ENCODE results near the gene MPDU1.
A peak's percentile ranks its signal among the peaks of the same experiment; 100 is the strongest.

MPDU1 gene

DNA sequence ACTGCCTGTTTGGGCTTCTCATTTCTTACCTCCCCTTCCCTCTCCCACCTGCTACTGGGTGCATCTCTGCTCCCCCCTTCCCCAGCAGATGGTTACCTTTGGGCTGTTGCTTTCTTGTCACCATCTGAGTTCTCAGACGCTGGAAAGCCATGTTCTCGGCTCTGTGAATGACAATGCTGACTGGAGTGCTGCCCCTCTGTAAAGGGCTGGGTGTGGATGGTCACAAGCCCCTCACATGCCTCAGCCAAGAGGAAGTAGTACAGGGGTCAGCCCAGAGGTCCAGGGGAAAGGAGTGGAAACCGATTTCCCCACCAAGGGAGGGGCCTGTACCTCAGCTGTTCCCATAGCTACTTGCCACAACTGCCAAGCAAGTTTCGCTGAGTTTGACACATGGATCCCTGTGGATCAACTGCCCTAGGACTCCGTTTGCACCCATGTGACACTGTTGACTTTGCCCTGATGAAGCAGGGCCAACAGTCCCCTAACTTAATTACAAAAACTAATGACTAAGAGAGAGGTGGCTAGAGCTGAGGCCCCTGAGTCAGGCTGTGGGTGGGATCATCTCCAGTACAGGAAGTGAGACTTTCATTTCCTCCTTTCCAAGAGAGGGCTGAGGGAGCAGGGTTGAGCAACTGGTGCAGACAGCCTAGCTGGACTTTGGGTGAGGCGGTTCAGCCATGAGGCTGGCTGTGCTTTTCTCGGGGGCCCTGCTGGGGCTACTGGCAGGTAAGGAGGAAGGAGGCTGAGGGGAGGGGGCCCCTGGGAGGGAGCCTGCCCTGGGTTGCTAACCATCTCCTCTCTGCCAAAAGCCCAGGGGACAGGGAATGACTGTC, 4.4 kb upstream of the MPDU1 start, which contains the start of gene CD68:
CD68 (plus strand) TSS at position 638 of the 833 bp plus-strand sequence; CDS start at position 678, 40 bp downstream.
- TF ChIP-seq, protein P1, sequence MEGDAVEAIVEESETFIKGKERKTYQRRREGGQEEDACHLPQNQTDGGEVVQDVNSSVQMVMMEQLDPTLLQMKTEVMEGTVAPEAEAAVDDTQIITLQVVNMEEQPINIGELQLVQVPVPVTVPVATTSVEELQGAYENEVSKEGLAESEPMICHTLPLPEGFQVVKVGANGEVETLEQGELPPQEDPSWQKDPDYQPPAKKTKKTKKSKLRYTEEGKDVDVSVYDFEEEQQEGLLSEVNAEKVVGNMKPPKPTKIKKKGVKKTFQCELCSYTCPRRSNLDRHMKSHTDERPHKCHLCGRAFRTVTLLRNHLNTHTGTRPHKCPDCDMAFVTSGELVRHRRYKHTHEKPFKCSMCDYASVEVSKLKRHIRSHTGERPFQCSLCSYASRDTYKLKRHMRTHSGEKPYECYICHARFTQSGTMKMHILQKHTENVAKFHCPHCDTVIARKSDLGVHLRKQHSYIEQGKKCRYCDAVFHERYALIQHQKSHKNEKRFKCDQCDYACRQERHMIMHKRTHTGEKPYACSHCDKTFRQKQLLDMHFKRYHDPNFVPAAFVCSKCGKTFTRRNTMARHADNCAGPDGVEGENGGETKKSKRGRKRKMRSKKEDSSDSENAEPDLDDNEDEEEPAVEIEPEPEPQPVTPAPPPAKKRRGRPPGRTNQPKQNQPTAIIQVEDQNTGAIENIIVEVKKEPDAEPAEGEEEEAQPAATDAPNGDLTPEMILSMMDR (conservative IDR thresholded peaks at IDR 0.05; ENCODE audit: low read depth, low read length), result no peak
- H2AFZ ChIP-seq (ENCODE audit: low read depth), result no peak within 1 kb of the TSS
- no peak within 1 kb of the TSS for H3K4me3 ChIP-seq (IDR thresholded peaks at IDR 0.05; ENCODE audit: insufficient read depth, low read depth, low read length)
- H3K9ac ChIP-seq, result no peak within 1 kb of the TSS
- peak within 1 kb of the TSS; percentile 46; the same call in 1 of the 2 replicates for H3K27ac ChIP-seq
- H3K36me3 ChIP-seq (ENCODE audit: insufficient read depth), result no peaks in the 10 kb centered on the region
- H3K4me1 ChIP-seq (ENCODE audit: low read depth, poor library complexity, severe bottlenecking), result peaks cover 22% of the 10 kb centered on the region
- H4K20me1 ChIP-seq (ENCODE audit: insufficient read depth), result no peaks in the 10 kb centered on the region
- no peak within 1 kb of the TSS for H3K4me2 ChIP-seq
- H3K27me3 ChIP-seq (ENCODE audit: insufficient read depth, low read depth), result no peaks in the 10 kb centered on the region
- peaks cover 17% of the 10 kb centered on the region for H3K79me2 ChIP-seq (ENCODE audit: insufficient read depth, low read depth)

DNA sequence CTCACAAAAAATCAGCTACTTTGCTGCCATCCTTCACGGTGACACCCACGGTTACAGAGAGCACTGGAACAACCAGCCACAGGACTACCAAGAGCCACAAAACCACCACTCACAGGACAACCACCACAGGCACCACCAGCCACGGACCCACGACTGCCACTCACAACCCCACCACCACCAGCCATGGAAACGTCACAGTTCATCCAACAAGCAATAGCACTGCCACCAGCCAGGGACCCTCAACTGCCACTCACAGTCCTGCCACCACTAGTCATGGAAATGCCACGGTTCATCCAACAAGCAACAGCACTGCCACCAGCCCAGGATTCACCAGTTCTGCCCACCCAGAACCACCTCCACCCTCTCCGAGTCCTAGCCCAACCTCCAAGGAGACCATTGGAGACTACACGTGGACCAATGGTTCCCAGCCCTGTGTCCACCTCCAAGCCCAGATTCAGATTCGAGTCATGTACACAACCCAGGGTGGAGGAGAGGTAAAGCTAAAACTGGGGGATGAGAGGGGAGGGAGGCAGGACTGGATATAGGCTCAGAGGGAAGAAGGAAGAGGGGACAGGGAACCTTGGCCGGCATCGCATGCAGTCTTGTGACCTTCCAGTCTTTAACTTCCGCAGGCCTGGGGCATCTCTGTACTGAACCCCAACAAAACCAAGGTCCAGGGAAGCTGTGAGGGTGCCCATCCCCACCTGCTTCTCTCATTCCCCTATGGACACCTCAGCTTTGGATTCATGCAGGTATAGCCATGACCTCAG, 3.6 kb upstream of the MPDU1 start:
- H3K36me3 ChIP-seq (ENCODE audit: insufficient read depth), result no peaks in the 10 kb centered on the region
- H4K20me1 ChIP-seq (ENCODE audit: insufficient read depth), result no peaks in the 10 kb centered on the region
- no peak overlapping the region for H3K4me2 ChIP-seq
- peaks cover 9% of the 10 kb centered on the region; the same call in 1 of the 2 replicates for H3K79me2 ChIP-seq (ENCODE audit: insufficient read depth, low read depth)
- peaks cover 17% of the 10 kb centered on the region for H3K4me1 ChIP-seq (ENCODE audit: low read depth, poor library complexity, severe bottlenecking)
- no peak overlapping the region for H3K9ac ChIP-seq
- H3K27me3 ChIP-seq (ENCODE audit: insufficient read depth, low read depth), result no peaks in the 10 kb centered on the region
- H3K4me3 ChIP-seq (IDR thresholded peaks at IDR 0.05; ENCODE audit: insufficient read depth, low read depth, low read length), result no peak overlapping the region
- peak overlapping the region; percentile 46; the same call in 1 of the 2 replicates for H3K27ac ChIP-seq
- TF ChIP-seq, protein P1 (conservative IDR thresholded peaks at IDR 0.05; ENCODE audit: low read depth, low read length), result no peak
- no peak overlapping the region for H2AFZ ChIP-seq (ENCODE audit: low read depth)

DNA sequence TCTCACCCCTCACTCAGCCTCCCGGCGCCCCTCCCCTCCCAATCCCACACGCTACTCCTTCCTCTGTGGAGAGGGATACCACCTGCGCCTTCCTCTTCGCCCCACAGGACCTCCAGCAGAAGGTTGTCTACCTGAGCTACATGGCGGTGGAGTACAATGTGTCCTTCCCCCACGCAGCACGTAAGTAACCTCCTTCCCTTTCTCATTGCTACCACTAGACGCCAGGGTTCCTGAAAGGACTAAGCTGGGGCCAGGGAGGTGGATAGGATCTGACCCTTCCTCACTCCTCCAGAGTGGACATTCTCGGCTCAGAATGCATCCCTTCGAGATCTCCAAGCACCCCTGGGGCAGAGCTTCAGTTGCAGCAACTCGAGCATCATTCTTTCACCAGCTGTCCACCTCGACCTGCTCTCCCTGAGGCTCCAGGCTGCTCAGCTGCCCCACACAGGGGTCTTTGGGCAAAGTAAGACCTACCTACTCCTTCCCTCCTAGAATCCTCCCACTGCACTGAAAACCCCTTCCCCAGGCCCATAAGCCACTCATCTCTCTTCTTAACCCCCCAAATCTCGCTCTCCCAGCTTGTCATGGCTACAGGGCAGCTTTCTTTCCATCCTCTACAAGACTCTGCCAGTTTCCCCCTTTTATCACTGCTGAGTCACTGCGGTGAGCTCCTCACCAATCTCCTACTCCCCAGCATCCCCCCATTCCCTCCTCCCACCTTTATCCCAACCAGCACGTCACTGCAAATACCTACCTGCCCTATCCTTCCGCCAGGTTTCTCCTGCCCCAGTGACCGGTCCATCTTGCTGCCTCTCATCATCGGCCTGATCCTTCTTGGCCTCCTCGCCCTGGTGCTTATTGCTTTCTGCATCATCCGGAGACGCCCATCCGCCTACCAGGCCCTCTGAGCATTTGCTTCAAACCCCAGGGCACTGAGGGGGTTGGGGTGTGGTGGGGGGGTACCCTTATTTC, 2.8 kb upstream of the MPDU1 start:
- Histone ChIP-seq H4K20me1 (ENCODE audit: insufficient read depth) (no peaks in the 10 kb centered on the region), H3K79me2 (ENCODE audit: insufficient read depth, low read depth) (0 out of 2 replicates have a peak, but pooled peaks cover under 1% of the 10 kb centered on the region), H3K36me3 (ENCODE audit: insufficient read depth) (no peaks in the 10 kb centered on the region), H3K4me3 (IDR thresholded peaks at IDR 0.05; ENCODE audit: insufficient read depth, low read depth, low read length) (no peak overlapping the region), H3K4me1 (ENCODE audit: low read depth, poor library complexity, severe bottlenecking) (peaks cover 11% of the 10 kb centered on the region), H2AFZ (ENCODE audit: low read depth) (no peak overlapping the region), H3K4me2 (no peak overlapping the region), H3K27ac (no peak overlapping the region), H3K27me3 (ENCODE audit: insufficient read depth, low read depth) (no peaks in the 10 kb centered on the region), H3K9ac (no peak overlapping the region)
- TF ChIP-seq, protein P1 (conservative IDR thresholded peaks at IDR 0.05; ENCODE audit: low read depth, low read length), result no peak
